CD4-positive, CD25-positive, alpha-beta regulatory T cell (primary cell): Measurements from ENCODE around the gene TMED9. TPM values are rescaled to one million over a fixed set of nuclear protein-coding genes. Genes with fewer than 3 reads are reported as not detected.
A peak's percentile ranks its signal among the peaks of the same experiment; 100 is the strongest.

Experiments
- ATAC-seq, 2 donors: fragments of 150-1000 bp; cut with Tn5 transposase; one replicate each; pipeline ENCODE4 v1.10.0; 2021; ENCODE audit warnings: low read depth in 2 of 2, moderate number of reproducible peaks in 2 of 2, moderate library complexity in 1 of 2
- DNase-seq, 3 donors: peaks; one replicate each; pipeline versions ENCODE4 v3.0.0 to v3.0.0-alpha.2; 2012 to 2022; ENCODE audit warnings: mixed read lengths in 1 of 3
- H3K27ac ChIP-seq: one replicate; pipeline ENCODE4 v1.7.0; 2013; ENCODE audit warnings: mild to moderate bottlenecking, low read length; ENCODE audit not compliant: insufficient read depth, poor library complexity, severe bottlenecking
- H3K27me3 ChIP-seq: one replicate; pipeline ENCODE4 v1.7.0; 2013; ENCODE audit warnings: low read length; ENCODE audit not compliant: control insufficient read depth, insufficient read depth
- H3K36me3 ChIP-seq: one replicate; pipeline ENCODE4 v1.7.0; 2013; ENCODE audit warnings: mild to moderate bottlenecking, low read length, moderate library complexity; ENCODE audit not compliant: control insufficient read depth, insufficient read depth
- H3K4me1 ChIP-seq: 2 replicates; pipeline ENCODE4 v1.7.0; 2013; ENCODE audit warnings: mild to moderate bottlenecking, low read length; ENCODE audit not compliant: insufficient read depth, control insufficient read depth, poor library complexity, severe bottlenecking
- H3K4me3 ChIP-seq: one replicate; pipeline ENCODE4 v1.7.0; 2013; ENCODE audit warnings: low read depth, mild to moderate bottlenecking, low read length, moderate library complexity
- H3K9me3 ChIP-seq, 2 experiments: 1 replicate in 1 of 2; 2 replicates in 1 of 2; pipeline ENCODE4 v1.7.0; 2013; ENCODE audit warnings: low read length in 2 of 2, mild to moderate bottlenecking in 1 of 2, moderate library complexity in 1 of 2; ENCODE audit not compliant: control insufficient read depth in 2 of 2
- H3K27ac Mint-ChIP-seq, 3 donors: one replicate each; pipeline ENCODE4 v1.8.0; 2020 to 2022; ENCODE audit warnings: mild to moderate bottlenecking in 3 of 3, mixed read lengths in 3 of 3, moderate library complexity in 2 of 3
- H3K27me3 Mint-ChIP-seq: one replicate; pipeline ENCODE4 v1.8.0; 2022; ENCODE audit warnings: mild to moderate bottlenecking, mixed read lengths
- H3K36me3 Mint-ChIP-seq: one replicate; pipeline ENCODE4 v1.8.0; 2020; ENCODE audit warnings: mixed read lengths
- H3K4me1 Mint-ChIP-seq, 4 donors: one replicate each; pipeline ENCODE4 v1.8.0; 2020 to 2022; ENCODE audit warnings: mixed read lengths in 4 of 4, mild to moderate bottlenecking in 1 of 4
- H3K4me3 Mint-ChIP-seq, 4 donors: one replicate each; pipeline ENCODE4 v1.8.0; 2020 to 2022; ENCODE audit warnings: mild to moderate bottlenecking in 4 of 4, mixed read lengths in 4 of 4, moderate library complexity in 3 of 4
- H3K9me3 Mint-ChIP-seq, 7 donors: one replicate each; pipeline ENCODE4 v1.8.0; 2020 to 2022; ENCODE audit warnings: mixed read lengths in 7 of 7, mild to moderate bottlenecking in 3 of 7, moderate library complexity in 2 of 7
- polyA plus RNA-seq, 4 donors: library from polyadenylated mRNA; unstranded; fragments of 300-500 nt; fragmentation: Illumina TruSeq; gene quantifications; one replicate each; pipeline ENCODE4 v1.2.3, GENCODE V29; 2021
- total RNA-seq: library from RNA; stranded (reverse); gene quantifications from one replicate; pipeline ENCODE4 v1.2.3, GENCODE V29; 2022

Gene TMED9
- total and polyA plus RNA-seq, 5 donors from 2014 or later, result 63.2 to 141 (median 91.8) TPM

- H3K27me3 Mint-ChIP-seq, result peaks cover 29% of the 10 kb centered on the region
- Histone ChIP-seq H3K36me3 (peaks cover 22% of the 10 kb centered on the region), H3K27me3 (peaks cover 14% of the 10 kb centered on the region), H3K9me3 (no peaks in the 10 kb centered on the region), H3K4me3 (no peak overlapping the region), H3K4me1 (peaks cover 18% of the 10 kb centered on the region), H3K27ac (no peak overlapping the region)
- peaks cover 0 to 22% (median 11%) of the 10 kb centered on the region in 4 donors for H3K4me1 Mint-ChIP-seq
- DNase-seq (no peak), ATAC-seq (no peak)
- no peaks in the 10 kb centered on the region for H3K9me3 Mint-ChIP-seq
- peaks cover 8% of the 10 kb centered on the region for H3K36me3 Mint-ChIP-seq
- H3K27ac Mint-ChIP-seq, result no peak overlapping the region
- peak overlapping the region in 2 of 4 donors; percentile 5 to 70 for H3K4me3 Mint-ChIP-seq
Measured at GRCh38 chr5:177590406-177590805, 1.6 kb upstream of the TMED9 start.

GRCh38 chr5:177591690-177592009 lies 353 bp upstream of the TMED9 start:
- Histone ChIP-seq H3K4me3 (peak overlapping the region; percentile 42), H3K36me3 (peaks cover 35% of the 10 kb centered on the region), H3K4me1 (peaks cover 18% of the 10 kb centered on the region), H3K9me3 (no peaks in the 10 kb centered on the region), H3K27ac (peak overlapping the region; percentile 73), H3K27me3 (peaks cover 11% of the 10 kb centered on the region)
- Mint-ChIP-seq H3K9me3 (no peaks in the 10 kb centered on the region), H3K27me3 (peaks cover 21% of the 10 kb centered on the region), H3K27ac (peak overlapping the region; percentile 22 to 99 (median 94)), H3K4me3 (peak overlapping the region; percentile 95 to 100 (median 99)), H3K36me3 (peaks cover 15% of the 10 kb centered on the region), H3K4me1 (peaks cover 0 to 24% (median 12%) of the 10 kb centered on the region in 4 donors)
- ATAC-seq (no peak), DNase-seq (no peak)

- Mint-ChIP-seq H3K4me1 (peaks cover 0 to 28% (median 12%) of the 10 kb centered on the region in 4 donors), H3K36me3 (peaks cover 15% of the 10 kb centered on the region), H3K9me3 (no peaks in the 10 kb centered on the region), H3K4me3 (peak overlapping the region; percentile 95 to 100 (median 99)), H3K27ac (peak overlapping the region in 1 of 3 donors; percentile 94), H3K27me3 (peaks cover 16% of the 10 kb centered on the region)
- Histone ChIP-seq H3K4me1 (peaks cover 18% of the 10 kb centered on the region), H3K4me3 (peak overlapping the region; percentile 81), H3K36me3 (peaks cover 35% of the 10 kb centered on the region), H3K27me3 (peaks cover 11% of the 10 kb centered on the region), H3K27ac (no peak overlapping the region), H3K9me3 (no peaks in the 10 kb centered on the region)
- ATAC-seq, result no peak
- no peak for DNase-seq
Measured at GRCh38 chr5:177592905-177593304, 902 bp downstream of the TMED9 start.

- H3K27ac ChIP-seq, result no peak overlapping the region
- peaks cover 8% of the 10 kb centered on the region for H3K27me3 ChIP-seq
- Mint-ChIP-seq H3K27me3 (peaks cover 10% of the 10 kb centered on the region), H3K27ac (peak overlapping the region; percentile 36 to 94 (median 79)), H3K36me3 (peaks cover 15% of the 10 kb centered on the region), H3K4me3 (peak overlapping the region; percentile 17 to 100 (median 99)), H3K9me3 (no peaks in the 10 kb centered on the region), H3K4me1 (peaks cover 0 to 31% (median 14%) of the 10 kb centered on the region in 4 donors)
- ATAC-seq, result no peak
- H3K9me3 ChIP-seq, result no peaks in the 10 kb centered on the region
- H3K36me3 ChIP-seq, result peaks cover 35% of the 10 kb centered on the region
- H3K4me3 ChIP-seq, result peak overlapping the region; percentile 48
- peaks cover 20% of the 10 kb centered on the region for H3K4me1 ChIP-seq
- DNase-seq, result no peak
Measured at GRCh38 chr5:177593511-177593910, 1.5 kb downstream of the TMED9 start.

GRCh38 chr5:177594071-177594470 lies 2.1 kb downstream of the TMED9 start:
- H3K4me3 ChIP-seq, result no peak overlapping the region
- ATAC-seq (no peak), DNase-seq (no peak)
- no peaks in the 10 kb centered on the region for H3K9me3 Mint-ChIP-seq
- H3K4me1 ChIP-seq, result peaks cover 24% of the 10 kb centered on the region
- H3K36me3 Mint-ChIP-seq, result peaks cover 15% of the 10 kb centered on the region
- H3K36me3 ChIP-seq, result peaks cover 35% of the 10 kb centered on the region
- peaks cover 5% of the 10 kb centered on the region for H3K27me3 Mint-ChIP-seq
- peaks cover 8% of the 10 kb centered on the region for H3K27me3 ChIP-seq
- peaks cover 0 to 36% (median 18%) of the 10 kb centered on the region in 4 donors for H3K4me1 Mint-ChIP-seq
- no peak overlapping the region for H3K27ac ChIP-seq
- peak overlapping the region in 1 of 3 donors; percentile 94 for H3K27ac Mint-ChIP-seq
- no peaks in the 10 kb centered on the region for H3K9me3 ChIP-seq
- H3K4me3 Mint-ChIP-seq, result peak overlapping the region in 2 of 4 donors; percentile 56 to 100

- no peak overlapping the region for H3K27ac ChIP-seq
- ATAC-seq (no peak), DNase-seq (no peak)
- H3K27ac Mint-ChIP-seq, result no peak overlapping the region
- H3K27me3 ChIP-seq, result peaks cover 8% of the 10 kb centered on the region
- no peaks in the 10 kb centered on the region for H3K27me3 Mint-ChIP-seq
- no peaks in the 10 kb centered on the region for H3K9me3 ChIP-seq
- H3K4me3 Mint-ChIP-seq, result peak overlapping the region in 1 of 4 donors; percentile 100
- peaks cover 0 to 40% (median 19%) of the 10 kb centered on the region in 4 donors for H3K4me1 Mint-ChIP-seq
- peaks cover 15% of the 10 kb centered on the region for H3K36me3 Mint-ChIP-seq
- no peaks in the 10 kb centered on the region for H3K9me3 Mint-ChIP-seq
- H3K4me1 ChIP-seq, result peaks cover 25% of the 10 kb centered on the region
- H3K4me3 ChIP-seq, result no peak overlapping the region
- H3K36me3 ChIP-seq, result peaks cover 35% of the 10 kb centered on the region
Measured at GRCh38 chr5:177595026-177595585, 3.1 kb downstream of the TMED9 start.

- Mint-ChIP-seq H3K27me3 (peaks cover 6% of the 10 kb centered on the region), H3K9me3 (no peaks in the 10 kb centered on the region), H3K4me3 (peak overlapping the region in 2 of 4 donors; percentile 73 to 74), H3K36me3 (peaks cover 19% of the 10 kb centered on the region), H3K4me1 (peaks cover 0 to 50% (median 26%) of the 10 kb centered on the region in 4 donors), H3K27ac (peak overlapping the region in 1 of 3 donors; percentile 32)
- Histone ChIP-seq H3K36me3 (peaks cover 35% of the 10 kb centered on the region), H3K4me1 (peaks cover 35% of the 10 kb centered on the region), H3K4me3 (no peak overlapping the region), H3K27me3 (no peaks in the 10 kb centered on the region), H3K9me3 (no peaks in the 10 kb centered on the region), H3K27ac (no peak overlapping the region)
- DNase-seq (no peak), ATAC-seq (no peak)
Measured at GRCh38 chr5:177595991-177596774, 4.2 kb downstream of the TMED9 start.
